Fibroblast of upper back skin (primary cell): ENCODE measurements around the gene ZSCAN18.
A peak's percentile ranks its signal among the peaks of the same experiment; 100 is the strongest.
"Not testable (repeated sequence)": the region's sequence is repeated elsewhere in the genome, so short reads cannot be mapped to it uniquely, and the experiment has no call there.

Experiments used
- DNase-seq: peaks from one replicate; pipeline ENCODE4 v3.0.0-alpha.2; 2013

Gene ZSCAN18

DNA sequence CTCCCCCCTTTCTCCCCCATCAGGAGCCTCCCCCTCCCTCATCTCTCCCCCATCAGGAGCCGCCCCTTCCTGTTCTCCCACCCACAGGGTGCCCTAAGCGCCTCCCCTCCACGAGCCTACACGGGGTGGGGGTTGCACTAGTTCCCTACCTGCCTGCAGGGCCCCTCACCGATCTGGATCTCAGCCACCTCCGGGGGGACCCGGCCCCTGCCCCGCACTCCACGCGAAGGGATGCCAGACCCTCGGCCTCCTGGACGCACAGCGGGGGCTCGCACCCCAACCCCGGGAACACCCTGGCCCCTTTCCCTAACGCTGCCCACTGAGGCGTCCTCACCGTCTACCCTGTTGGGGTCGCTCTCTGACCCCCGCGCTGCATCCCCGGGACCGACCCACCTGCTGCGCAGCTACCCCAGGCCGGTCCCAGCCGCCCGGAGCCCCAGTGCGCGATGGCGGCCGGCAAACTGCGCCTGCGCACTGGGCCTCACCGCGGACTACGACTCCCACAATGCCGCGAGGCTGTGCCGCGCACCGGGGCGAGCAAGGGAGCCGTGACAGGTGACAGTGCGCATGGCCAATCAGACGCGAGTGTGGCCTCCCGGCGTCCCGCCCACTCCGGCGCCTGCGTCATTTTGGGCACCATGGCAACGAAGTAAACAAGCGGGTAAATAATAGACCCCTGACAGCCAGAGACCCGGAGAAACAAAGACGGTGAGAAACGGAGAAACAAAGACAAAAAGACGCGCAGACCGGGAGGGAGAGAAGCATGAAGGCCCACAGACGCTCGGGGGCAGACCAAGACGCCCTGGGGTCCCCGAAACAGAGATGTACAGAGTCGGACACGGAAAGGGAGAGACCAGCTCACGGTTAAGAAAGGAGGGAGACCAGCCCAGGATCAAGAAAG, at the start of gene ZSCAN18:
Gene ZSCAN18, minus strand, starts transcription at position 451 of the 901 bp plus-strand sequence. CDS start 7,964 bp downstream, outside the sequence.
- DNase-seq: peak; percentile 93

- DNase-seq: not testable (repeated sequence)
These were observed 49.4 kb upstream of the ZSCAN18 start for GRCh38 chr19:58147475-58147874.

GRCh38 chr19:58145849-58146248, 47.8 kb upstream of the ZSCAN18 start:
- DNase-seq: no peak

DNA sequence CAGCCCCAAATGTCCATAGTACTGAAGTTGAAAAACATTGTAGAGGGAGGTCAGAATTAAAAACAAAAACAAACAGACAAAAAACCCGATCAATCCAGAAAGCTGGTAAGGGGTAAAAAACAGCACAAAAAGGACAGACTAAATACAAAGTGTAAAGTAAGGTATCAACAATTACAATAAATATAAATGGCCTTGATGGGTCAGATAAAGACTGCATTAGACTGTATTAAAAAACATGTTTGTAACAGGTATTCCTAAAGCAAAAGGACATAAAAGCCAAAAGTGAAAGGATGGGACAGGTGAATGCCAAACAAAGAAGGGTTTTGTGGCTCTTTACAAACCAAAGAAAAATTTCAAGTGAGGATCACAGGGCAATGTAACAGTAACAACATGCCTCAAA, 36.2 kb upstream of the ZSCAN18 start:
- DNase-seq: no peak

DNA sequence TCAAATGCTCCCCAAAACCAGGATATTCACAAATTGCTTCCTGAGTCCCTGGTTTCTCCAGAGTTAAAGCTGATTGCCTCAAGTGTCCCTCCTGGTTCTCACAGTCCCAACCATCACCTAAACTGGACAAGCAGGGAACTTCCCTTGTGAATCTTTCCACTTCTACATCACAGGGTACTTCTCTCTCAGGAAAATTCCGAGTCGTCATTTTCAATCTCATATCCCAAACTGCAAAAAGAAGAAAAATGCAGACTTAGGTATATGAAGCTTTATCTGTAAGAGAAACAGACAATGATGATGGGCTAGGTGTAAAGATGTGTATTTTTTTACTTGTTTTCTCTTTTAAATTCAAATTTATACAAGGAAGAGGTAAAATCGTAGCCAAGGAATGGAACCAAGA, 31.3 kb upstream of the ZSCAN18 start:
- DNase-seq: no peak

DNA sequence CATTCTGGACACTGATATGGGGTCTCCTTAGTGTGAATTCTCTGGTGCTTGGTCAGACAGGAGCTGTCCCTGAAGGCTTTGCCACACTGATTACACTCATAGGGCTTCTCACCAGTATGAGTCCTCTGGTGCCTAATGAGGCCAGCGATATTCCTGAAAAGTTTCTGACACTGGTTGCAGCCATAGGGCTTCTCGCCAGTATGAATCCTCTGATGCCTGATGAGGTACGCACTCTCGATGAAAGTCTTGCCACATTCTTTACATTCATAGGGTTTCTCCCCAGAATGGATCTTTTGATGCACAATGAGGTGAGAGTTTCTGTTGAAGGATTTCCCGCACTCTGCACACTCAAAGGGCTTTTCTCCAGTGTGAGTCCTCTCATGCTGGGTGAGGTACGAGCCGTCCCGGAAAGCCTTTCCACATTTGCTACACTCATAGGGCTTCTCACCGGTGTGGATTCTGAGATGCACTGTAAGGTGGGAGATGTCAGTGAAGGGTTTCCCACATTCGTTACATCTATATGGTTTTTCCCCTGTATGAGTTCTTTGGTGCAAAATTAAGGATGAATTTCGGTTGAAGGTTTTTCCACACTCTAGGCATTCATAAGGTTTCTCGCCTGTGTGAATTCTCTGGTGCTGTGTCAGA, 30.1 kb upstream of the ZSCAN18 start:
- DNase-seq: no peak

DNA sequence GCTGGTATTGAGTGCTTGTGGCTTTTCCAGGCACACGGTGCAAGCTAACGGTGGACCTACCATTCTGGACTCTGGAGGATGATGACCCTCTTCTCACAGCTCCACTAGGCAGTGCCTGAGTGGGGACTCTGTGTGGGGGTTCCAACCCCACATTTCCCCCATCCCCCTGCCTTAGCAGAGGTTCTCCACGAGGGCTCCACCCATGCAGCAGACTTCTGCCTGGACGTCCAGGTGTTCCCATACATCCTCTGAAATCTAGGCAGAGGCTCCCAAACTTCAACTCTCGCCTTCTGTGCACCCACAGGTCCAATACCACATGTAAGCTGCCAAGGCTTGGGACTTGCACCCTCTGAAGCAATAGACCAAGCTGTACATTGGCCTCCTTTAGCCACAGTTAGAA, 25.3 kb upstream of the ZSCAN18 start:
- no peak for DNase-seq

DNA sequence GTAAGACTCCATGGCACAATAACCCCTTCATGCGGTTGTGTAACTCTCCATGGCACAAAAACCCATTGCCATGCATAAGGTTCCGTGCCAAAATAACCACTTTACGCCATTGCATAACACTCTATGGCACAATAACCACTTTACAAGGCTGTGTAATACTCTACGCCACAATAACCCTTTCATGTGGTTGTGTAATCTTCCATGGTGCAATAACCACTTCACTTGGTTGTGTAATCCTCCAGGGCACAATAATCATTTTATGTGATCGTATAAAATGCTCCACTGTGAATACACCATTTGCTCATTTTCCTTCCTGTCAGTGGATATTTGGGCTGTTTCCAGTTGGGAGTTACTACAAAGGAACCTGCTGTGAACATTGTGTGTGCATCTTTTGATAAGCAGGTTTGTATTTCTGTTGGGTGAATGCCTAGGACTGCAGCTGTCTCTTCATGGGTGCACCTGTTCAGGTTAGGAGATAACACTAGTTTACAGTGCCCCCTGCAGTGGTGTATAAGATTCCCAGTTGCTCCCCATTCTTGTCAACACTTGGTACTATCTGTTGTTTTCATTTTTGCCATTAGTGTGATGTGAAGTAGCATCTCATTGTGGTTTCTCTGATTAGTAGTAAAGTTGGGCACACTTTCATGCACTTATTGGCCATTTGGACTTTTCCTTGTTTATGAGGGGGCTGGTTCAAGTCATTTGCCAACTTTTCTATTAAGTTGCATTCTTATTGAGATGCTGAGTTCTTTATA, 21.1 kb upstream of the ZSCAN18 start:
- DNase-seq: no peak

DNA sequence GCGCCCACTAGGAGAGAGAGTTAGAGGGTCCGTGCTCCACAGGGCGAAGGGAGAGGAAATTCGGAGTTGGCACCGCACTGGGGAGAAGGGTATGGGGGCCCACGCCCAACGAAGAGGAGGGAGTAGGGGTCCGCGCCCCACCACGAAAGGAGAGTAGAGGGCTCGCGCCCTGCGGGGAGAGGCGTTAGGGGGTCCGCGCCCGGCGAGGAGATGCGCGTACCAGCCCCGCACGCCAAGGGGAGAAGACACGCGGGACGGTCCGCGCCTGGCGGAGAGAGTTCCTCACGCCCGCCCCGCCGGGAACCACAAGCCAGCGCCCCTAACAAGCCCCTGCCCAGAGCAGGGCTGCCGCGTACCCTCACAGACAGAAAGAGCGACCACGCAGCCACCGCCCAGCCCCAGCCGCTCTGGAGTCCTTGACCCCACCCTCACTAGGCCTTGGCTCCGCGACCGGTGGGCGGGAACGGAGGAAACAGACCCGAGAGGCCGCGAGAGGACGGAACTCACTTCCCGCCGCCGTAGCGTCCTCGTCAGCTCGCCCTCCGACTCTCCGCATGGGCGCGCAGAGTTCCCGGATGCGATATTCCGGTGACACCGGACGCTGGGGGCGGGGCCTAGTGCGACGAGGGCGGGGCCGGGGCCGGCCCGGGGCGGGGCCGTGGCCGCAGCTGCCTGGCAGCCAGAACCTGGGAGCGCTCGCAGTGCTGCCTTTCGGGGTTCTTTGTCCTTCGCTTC, 20.0 kb upstream of the ZSCAN18 start:
- peak; percentile 5 for DNase-seq

- DNase-seq: no peak
These were observed 10.5 kb upstream of the ZSCAN18 start for GRCh38 chr19:58108546-58108817.

- no peak for DNase-seq
These were observed 9.9 kb upstream of the ZSCAN18 start for GRCh38 chr19:58107778-58108545.

DNA sequence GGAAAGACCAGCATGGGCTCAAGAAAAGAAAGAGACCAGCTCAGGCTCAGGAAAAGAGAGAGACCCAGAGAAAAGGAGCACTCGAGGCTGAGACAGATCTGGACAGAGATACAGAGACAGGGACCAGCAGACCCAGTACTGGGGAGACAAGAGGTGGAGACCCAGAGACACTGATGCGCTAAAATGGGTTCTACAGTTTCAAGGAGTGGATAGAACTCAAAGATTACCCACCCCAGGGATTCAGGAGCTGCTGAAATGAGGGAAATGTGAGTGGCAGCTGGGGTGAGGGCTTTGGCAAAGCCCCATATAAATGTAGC, 609 bp upstream of the ZSCAN18 start:
- DNase-seq: no peak

- DNase-seq: no peak
These were observed 682 bp downstream of the ZSCAN18 start for GRCh38 chr19:58097349-58097748.

DNA sequence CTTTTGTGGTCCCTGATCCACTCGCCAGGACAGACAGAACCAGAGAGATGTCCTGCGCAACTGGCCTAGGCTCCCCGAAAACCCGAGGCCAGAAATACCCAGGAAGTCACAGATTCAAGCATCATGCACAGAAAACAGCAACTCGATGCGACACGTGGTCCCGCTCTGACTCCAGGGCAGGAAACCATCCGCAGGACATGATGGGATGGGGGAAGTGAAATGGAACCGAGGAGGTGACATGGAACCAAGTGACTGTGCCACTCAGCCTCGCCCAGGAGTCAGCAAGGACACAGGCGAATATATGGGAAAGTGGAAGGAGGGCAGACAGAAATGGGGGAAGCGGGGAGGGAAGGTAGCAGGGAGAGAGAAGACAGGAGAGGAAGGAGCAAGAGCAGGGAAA, 1.1 kb downstream of the ZSCAN18 start:
- no peak for DNase-seq

GRCh38 chr19:58095328-58095727, 2.7 kb downstream of the ZSCAN18 start:
- DNase-seq: no peak

- no peak for DNase-seq
These were observed 5.0 kb downstream of the ZSCAN18 start for GRCh38 chr19:58093071-58093470.

DNA sequence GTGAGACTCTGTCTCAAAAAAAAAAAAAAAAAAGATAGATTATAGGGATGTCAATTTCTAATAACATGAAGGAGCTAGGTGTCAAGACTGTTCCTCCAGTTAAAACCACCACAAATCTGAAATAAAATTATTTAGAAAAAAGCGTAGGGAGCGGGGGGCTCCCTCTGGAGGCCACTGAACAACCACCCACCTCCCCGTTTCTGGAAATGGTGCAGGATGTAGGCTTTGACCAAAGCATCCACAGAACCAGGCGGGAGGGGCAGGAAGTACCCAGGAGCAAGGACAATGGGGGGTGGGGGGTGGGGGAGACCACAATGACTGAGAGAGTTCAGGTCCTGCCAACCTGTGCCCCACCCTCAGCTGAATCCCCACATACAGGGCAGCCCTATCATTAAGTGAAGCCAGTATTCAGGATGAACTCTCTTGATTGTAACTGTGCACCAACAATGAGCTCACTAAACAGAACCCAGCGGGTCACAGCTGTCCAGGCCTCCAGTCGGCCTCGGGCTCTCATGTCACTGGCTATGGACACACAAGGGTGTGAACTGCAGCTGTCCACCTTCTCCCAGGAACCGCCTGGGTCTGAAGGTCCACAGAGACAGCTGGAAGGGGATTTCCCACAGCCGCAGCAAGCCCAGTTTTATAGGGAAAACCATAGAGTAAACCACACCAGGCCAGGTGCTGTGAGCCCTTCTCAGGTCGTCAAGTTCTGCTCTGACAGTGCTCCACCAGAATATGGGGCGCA, 6.6 kb downstream of the ZSCAN18 start:
- no peak for DNase-seq

- no peak for DNase-seq
These were observed 8.2 kb downstream of the ZSCAN18 start for GRCh38 chr19:58089846-58090245.

- no peak for DNase-seq
These were observed 9.4 kb downstream of the ZSCAN18 start for GRCh38 chr19:58088521-58089052.

DNA sequence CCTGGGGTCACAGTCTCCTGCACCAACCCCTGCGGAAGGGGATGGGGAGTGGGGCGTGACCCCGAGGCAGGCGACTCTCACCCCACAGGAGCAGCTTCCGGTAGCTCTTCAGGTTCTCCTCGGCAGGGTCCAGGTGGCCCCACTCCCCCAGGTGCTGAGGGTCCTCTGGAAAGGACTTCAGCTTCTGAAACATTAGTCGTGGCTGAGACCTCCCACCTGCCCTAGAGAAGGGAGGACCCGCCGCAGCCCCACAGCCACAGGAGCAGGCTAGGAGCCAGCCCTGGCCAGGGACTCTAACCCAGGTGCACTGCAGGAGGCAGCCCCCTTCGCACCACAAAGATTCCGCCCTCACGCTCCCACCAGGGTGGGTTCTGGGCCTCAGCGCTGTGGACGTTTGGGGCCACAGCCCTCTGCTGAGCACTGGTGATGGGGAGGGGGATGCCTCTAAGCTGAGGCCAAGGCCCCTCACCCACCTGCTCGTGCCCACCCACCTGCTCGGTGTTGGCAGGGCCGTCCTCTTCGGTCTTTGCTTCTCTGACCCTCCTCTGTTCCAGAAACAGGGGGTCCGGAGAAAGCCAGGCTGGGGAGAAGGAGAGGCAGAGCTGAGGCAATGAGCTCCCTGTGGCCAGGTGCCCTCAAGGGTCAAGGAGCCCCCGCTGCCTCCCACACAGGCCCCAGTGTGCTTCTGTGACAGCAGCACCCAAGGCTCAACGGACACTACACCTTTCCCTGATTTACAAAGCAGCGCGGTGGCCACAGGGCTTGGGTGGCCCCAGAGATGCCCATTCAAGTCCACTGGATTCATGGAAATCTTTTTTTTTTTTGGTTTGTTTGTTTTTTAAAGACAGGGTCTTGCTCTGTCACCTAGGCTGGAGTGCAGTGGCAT, 11.0 kb downstream of the ZSCAN18 start:
- DNase-seq: no peak
